ENCODE data around the gene CUEDC1.

DNA sequence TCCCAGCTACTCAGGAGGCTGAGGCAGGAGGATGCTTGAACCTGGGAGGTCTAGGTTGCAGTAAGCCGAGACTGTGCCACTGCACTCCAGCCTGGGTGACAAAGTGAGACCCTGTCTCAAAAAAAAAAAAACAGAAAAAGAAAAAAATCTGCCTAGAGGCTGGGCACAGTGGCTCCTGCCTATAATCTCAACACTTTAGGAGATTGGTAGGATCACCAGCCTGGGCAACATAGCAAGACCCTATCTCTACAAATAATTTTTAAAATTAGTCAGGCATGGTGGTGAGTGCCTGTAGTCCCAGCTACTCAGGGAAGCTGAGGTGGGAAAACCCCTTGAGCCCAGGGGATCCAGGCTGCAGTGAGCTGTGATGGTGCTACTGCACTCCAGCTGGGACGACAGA lies 17.7 kb downstream of the CUEDC1 start:
- no peak for TF ChIP-seq POLR2A (IDR thresholded peaks at IDR 0.05)
- TF ChIP-seq, protein P1, sequence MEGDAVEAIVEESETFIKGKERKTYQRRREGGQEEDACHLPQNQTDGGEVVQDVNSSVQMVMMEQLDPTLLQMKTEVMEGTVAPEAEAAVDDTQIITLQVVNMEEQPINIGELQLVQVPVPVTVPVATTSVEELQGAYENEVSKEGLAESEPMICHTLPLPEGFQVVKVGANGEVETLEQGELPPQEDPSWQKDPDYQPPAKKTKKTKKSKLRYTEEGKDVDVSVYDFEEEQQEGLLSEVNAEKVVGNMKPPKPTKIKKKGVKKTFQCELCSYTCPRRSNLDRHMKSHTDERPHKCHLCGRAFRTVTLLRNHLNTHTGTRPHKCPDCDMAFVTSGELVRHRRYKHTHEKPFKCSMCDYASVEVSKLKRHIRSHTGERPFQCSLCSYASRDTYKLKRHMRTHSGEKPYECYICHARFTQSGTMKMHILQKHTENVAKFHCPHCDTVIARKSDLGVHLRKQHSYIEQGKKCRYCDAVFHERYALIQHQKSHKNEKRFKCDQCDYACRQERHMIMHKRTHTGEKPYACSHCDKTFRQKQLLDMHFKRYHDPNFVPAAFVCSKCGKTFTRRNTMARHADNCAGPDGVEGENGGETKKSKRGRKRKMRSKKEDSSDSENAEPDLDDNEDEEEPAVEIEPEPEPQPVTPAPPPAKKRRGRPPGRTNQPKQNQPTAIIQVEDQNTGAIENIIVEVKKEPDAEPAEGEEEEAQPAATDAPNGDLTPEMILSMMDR (IDR thresholded peaks at IDR 0.05), result no peak
